Measurements from ENCODE around the gene ZSWIM1. TPM values are rescaled to one million over a fixed set of nuclear protein-coding genes. Genes with fewer than 3 reads are reported as not detected.
A peak's percentile ranks its signal among the peaks of the same experiment; 100 is the strongest.

ZSWIM1 gene
- total and polyA plus RNA-seq, 2 of the 8 experiments (the other 6 are each of a cell fraction or from before 2014, with no cell fraction given), result 14.1 to 15.6 TPM

GRCh38 chr20:45886590-45887345 is 5.7 kb downstream of the ZSWIM1 start:
- DNase-seq (ENCODE audit: low read depth in 1 of 2, low spot score in 2 of 2) (no peak), FAIRE-seq (no peak)
- Histone ChIP-seq H3K4me3 (ENCODE audit: extremely low read depth in 1 of 4, insufficient read depth in 2 of 4, low read depth in 3 of 4, low read length in 4 of 4) (no peak overlapping the region), H2BK15ac (ENCODE audit: low read length) (no peak overlapping the region), H2BK20ac (ENCODE audit: low read length) (no peak overlapping the region), H3K18ac (ENCODE audit: extremely low read depth, low read length) (no peak overlapping the region), H3K56ac (replicated peaks; ENCODE audit: insufficient read length, low read depth, low read length) (no peak overlapping the region), H3K27ac (ENCODE audit: low read depth, low read length) (no peak overlapping the region), H4K5ac (ENCODE audit: insufficient read length, low read depth, low read length) (no peak overlapping the region), H2AK5ac (ENCODE audit: low read depth, low read length) (no peak overlapping the region), H2BK12ac (ENCODE audit: low read depth, low read length) (no peak overlapping the region), H3K14ac (ENCODE audit: insufficient read length) (no peak overlapping the region), H3K23me2 (ENCODE audit: low read depth, low read length) (peaks cover 13% of the 10 kb centered on the region; the same call in 1 of the 2 replicates), H3K79me2 (ENCODE audit: control insufficient read depth in 1 of 2, insufficient read depth in 2 of 2, low read length in 2 of 2) (peaks cover 0 to 17% of the 10 kb centered on the region in 2 experiments; a peak in 1 of 4 replicates), H3K4me2 (ENCODE audit: insufficient read depth in 1 of 2, low read depth in 2 of 2, low read length in 2 of 2) (no peak overlapping the region), H2BK120ac (replicated peaks; ENCODE audit: low read depth, low read length) (no peak overlapping the region), H2AFZ (ENCODE audit: low read length) (no peak overlapping the region), H4K91ac (replicated peaks; ENCODE audit: insufficient read length, low read length) (no peak overlapping the region), H2BK5ac (ENCODE audit: low read depth, low read length) (no peak overlapping the region), H3K4me1 (replicated peaks in 1 of 4; ENCODE audit: control insufficient read depth in 3 of 4, insufficient read depth in 4 of 4, low read length in 3 of 4) (peaks cover 0 to 7% (median 4%) of the 10 kb centered on the region in 4 experiments; a peak in 6 of 7 replicates), H3K9me3 (ENCODE audit: insufficient read depth in 2 of 2, low read depth in 1 of 2, low read length in 1 of 2) (no peaks in the 10 kb centered on the region), H4K20me1 (replicated peaks in 1 of 2; ENCODE audit: control insufficient read depth in 1 of 2, insufficient read depth in 2 of 2, low read length in 2 of 2) (peaks cover 0 to 7% of the 10 kb centered on the region in 2 experiments), H3K36me3 (ENCODE audit: control insufficient read depth in 2 of 4, insufficient read depth in 4 of 4, low read length in 3 of 4) (peaks cover 8 to 18% (median 16%) of the 10 kb centered on the region in 4 experiments), H4K8ac (ENCODE audit: extremely low read depth, insufficient read depth, low read length) (0 out of 2 replicates have a peak overlapping the region, but pooled peaks have one; percentile 35), H3K4ac (replicated peaks; ENCODE audit: insufficient read length, low read depth, low read length) (no peak overlapping the region), H3K79me1 (ENCODE audit: low read depth, low read length) (peaks cover 3% of the 10 kb centered on the region; the same call in 1 of the 2 replicates), H3K23ac (ENCODE audit: insufficient read length) (no peak overlapping the region), H3K27me3 (replicated peaks in 1 of 4; ENCODE audit: control insufficient read depth in 3 of 4, extremely low read depth in 1 of 4, insufficient read depth in 3 of 4, low read length in 3 of 4) (no peaks in the 10 kb centered on the region), H3K9ac (replicated peaks in 1 of 4; ENCODE audit: extremely low read depth in 1 of 4, low read depth in 3 of 4, low read length in 3 of 4) (no peak overlapping the region)
- no peak for TF ChIP-seq JUN (IDR thresholded peaks at IDR 0.05; ENCODE audit: low read depth, low read length)
- TF ChIP-seq CEBPB (IDR thresholded peaks at IDR 0.05; ENCODE audit: low read depth, low read length), result no peak
- TF ChIP-seq CHD2 (IDR thresholded peaks at IDR 0.05; ENCODE audit: low read length), result no peak
- TF ChIP-seq EZH2 (IDR thresholded peaks at IDR 0.05; ENCODE audit: low read depth, low read length, severe bottlenecking), result no peak
- TF ChIP-seq HDAC6 (IDR thresholded peaks at IDR 0.05; ENCODE audit: low read depth, low read length), result no peak
- no peak for TF ChIP-seq CREB1 (IDR thresholded peaks at IDR 0.05)
- no peak for TF ChIP-seq ASH2L (IDR thresholded peaks at IDR 0.05; ENCODE audit: low read length)
- WGBS, 2 experiments (ENCODE audit: extremely low coverage in 1 of 2, insufficient coverage in 1 of 2, insufficient read length in 1 of 2, insufficient replicate concordance in 2 of 2, low coverage in 1 of 2, low lambda C conversion rate in 2 of 2, missing lambda C conversion rate in 1 of 2), result 94% methylated on average over 19 of the region's 19 CpGs; no CpG with 5 or more reads in 1 of the 2 experiments
- CTCF ChIA-PET (ENCODE audit: partially characterized antibody), result interaction anchor here (1.0 kb wide), 1 partner anchor 65 kb away, joined by 3 read pairs; no protein-coding TSS in a partner anchor
- POLR2A ChIA-PET (ENCODE audit: partially characterized antibody), result interaction anchor here (0.6 to 1.7 kb wide), 9 partner anchors 9 to 62 kb away, joined by 3 to 8 read pairs (median 4); partner anchors contain the start of gene PCIF1

Measured in H1 (cell line).